WI38 (cell line): ENCODE data around the gene PRAC1.

Source experiments
- H3K4me3 ChIP-seq: 2 replicates; pipeline ENCODE4 v1.5.1; 2011; ENCODE audit warnings: low read depth, mild to moderate bottlenecking, control low read depth, low read length
- TF ChIP-seq, protein P1 (sequence below): IDR thresholded peaks from 2 replicates; pipeline ENCODE4 v1.5.1; 2012; ENCODE audit warnings: low read depth, mild to moderate bottlenecking, control low read depth, low read length

The PRAC1 gene

DNA sequence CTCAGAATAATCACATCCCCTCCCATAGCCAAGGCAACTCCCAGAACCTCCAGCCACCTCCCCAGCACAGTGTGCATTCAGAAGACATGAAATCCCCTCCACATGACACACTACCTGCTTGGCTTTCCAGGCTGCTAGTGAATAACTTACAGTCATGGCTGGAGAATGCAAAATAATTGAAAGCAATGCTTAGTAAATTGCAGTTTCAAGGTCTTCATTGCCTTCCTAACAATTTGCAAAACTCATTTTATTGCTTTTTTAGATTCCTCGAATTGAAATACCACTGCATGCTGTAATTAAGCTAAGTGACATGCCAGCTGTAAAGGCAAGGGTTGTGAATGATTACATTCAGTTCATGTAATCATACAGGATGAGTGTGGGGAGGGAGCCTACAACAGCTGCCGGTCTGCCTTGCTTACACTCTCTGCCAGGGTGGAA lies 35.2 kb upstream of the PRAC1 start:
- TF ChIP-seq, protein P1, sequence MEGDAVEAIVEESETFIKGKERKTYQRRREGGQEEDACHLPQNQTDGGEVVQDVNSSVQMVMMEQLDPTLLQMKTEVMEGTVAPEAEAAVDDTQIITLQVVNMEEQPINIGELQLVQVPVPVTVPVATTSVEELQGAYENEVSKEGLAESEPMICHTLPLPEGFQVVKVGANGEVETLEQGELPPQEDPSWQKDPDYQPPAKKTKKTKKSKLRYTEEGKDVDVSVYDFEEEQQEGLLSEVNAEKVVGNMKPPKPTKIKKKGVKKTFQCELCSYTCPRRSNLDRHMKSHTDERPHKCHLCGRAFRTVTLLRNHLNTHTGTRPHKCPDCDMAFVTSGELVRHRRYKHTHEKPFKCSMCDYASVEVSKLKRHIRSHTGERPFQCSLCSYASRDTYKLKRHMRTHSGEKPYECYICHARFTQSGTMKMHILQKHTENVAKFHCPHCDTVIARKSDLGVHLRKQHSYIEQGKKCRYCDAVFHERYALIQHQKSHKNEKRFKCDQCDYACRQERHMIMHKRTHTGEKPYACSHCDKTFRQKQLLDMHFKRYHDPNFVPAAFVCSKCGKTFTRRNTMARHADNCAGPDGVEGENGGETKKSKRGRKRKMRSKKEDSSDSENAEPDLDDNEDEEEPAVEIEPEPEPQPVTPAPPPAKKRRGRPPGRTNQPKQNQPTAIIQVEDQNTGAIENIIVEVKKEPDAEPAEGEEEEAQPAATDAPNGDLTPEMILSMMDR = no peak
- no peak overlapping the region for H3K4me3 ChIP-seq

DNA sequence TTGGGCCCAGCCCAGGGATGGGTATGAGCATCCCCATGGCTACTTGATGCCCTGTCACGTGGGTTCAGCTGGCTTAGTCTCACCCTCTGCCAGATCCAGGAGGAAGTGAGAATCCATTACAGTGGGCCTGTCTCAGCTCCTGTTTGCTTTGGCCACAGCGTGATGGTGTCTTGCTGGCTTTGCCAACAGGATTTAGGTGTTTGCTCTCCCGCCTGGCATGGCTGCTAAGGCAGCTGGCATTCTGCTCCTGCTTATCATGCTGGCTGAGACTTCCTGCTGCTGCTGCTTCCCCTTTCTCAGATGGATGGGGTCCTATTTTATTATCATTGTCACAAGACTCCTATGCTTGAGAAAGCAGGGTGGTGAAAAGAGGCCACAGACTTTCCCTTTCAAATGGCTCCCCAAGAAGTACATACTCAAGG lies 34.5 kb upstream of the PRAC1 start:
- TF ChIP-seq, protein P1 = no peak
- no peak overlapping the region for H3K4me3 ChIP-seq

DNA sequence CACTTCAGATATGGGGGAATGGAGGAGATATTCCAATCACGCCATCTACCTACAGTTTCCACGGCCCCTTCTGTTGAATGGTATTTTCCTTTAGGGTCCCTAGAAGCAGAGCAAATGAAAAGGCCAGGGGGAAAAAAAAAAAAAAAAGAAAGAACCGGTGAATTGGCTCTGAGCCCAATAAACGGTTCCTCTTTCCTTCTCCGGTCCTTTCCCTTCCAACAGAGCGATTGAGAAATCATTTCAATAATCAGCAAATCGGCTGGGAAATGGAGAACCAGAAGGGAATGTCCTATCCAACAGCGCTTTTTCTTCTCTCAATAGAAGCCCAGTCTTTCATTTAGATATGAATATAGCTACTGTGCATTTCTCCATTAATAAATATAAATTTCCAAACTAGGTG lies 33.0 kb upstream of the PRAC1 start:
- TF ChIP-seq, protein P1 = no peak
- H3K4me3 ChIP-seq = no peak overlapping the region

DNA sequence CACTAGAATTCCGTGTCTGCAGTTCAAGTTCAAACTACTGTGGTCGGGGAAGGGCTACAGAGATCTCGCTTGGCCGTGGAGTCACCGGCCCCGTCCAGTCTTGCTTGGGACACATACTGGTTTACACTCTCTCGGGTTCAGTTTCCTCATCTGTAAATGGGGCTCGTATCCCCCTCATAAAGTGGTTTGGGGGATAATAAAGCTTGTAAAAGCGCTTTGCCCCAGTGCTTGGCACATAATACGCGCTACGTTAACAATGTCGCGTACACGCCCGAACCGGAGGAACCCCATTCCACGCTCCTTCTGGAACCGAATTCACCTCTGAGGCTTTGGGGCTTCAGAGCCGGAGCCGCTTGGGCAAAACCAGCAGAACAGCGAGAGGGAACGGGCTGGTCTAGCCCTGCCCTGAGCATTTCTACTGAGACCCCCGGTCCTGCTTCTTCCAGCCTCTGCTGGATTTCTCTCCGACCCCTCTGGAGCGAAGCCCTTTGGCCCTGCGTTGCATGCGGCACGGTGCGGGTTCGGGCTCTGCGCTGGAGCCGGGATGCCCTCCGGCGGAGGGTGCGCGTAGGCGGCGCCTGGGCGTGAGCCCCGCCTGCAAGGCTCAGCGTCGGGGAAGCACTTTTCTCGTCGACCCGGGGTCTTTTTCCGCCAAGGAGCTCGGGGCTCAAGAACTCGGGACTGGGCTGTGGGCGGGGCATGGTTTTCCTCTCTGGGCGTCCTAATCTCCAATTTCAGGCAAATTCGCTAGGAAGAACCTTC lies 32.4 kb upstream of the PRAC1 start:
- H3K4me3 ChIP-seq = no peak overlapping the region

DNA sequence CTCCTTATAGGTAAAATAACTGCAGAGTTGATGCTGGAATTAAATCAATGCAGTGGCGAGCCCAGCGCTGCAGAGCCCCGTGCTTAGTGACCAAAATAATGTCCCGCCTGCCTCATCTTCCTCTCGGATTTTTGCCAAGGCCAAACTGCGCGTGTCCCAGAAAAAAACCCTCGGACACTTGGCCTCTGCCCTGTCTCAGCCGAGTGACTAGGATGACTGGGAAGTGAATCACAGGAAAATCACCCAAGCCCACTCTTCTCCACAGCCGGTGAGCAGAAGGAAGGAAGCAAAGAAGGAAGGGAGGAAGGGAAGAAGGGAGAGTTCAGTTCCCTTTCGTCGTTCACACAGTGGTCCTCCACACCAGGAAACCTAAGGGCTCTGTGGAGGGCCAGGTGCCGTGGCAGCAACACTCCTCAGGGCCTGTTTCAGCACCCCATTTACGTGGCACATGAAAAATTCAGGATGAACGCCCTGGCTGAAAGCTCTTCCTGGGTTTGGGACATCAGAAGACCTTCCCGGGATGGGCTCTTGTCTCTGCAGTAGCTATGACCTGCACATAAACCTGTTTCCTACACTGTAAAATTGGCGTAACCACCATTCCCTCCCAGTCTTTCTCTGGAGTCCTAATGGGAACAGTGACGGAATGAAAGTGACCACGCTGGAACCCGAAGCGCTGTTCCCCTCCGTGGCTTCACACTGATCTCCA lies 31.6 kb upstream of the PRAC1 start:
- TF ChIP-seq, protein P1 = no peak
- H3K4me3 ChIP-seq = no peak overlapping the region

More for the DNA sequence above, 32.4 kb upstream of the PRAC1 start:
- TF ChIP-seq, protein P1 = no peak

DNA sequence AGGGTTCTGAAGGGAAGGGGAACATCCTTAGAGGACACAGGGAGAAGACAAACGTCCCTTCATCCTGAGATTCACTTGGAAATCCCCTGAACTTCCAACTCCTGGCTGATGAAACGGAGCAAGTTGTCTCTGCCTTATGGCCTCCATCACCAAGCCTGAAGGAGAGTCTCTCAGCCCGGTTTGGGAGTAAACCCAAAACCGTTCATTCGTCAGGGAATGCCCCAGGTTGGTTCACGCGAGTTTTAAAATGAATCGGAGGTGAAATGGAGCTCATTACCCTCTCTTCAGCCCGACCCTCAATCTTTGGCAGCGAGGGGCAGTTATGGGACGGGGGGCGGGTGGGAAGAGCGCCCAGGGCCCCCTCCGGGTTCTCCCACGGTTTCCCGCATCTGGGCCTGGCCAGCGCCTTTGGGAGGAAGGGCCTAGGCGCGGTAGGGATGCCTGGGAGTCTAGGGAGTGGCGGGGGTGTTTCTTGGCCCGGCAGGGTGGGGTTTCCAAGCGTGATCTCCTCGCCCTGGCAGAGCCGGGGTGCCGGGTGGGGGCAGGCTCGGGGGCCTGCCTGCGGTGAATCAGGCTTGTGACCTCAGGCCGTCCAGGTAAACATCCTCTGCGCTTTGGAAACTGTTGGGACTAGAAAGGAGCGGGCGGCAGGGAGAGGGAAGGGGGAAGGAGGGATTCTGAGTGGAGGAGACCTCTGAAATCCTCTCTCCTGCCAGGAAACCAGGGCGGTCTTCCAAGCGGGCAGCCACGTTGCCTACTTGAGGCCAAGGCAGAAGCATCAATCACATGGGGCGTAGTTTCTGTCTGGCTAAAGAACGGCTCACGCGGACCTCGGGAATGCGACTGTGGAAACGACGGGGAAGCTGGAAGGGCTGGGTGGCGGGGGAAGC lies 30.3 kb upstream of the PRAC1 start:
- no peak overlapping the region for H3K4me3 ChIP-seq
- TF ChIP-seq, protein P1 = no peak
